ENCODE results near the gene COL21A1.

DNA sequence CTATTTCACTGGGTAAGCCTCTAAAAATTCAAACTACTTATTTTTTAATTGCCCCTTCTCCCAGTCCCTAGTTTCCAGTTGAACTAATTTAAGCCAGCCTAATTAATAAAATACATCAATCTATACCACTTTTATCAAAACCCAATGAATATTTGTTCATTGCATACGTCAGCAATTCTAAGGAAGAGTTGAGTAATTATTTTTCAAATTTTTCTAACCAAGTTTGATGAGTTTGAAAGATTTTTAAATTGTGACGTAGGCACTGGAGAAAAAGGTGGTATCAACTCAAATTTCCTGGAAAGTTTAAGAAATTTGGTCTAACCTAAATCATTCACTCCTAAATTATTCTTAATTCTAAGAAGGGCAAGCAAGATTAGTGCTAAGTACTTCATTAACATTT lies 35.7 kb downstream of the COL21A1 start:
- TF ChIP-seq, protein P1, sequence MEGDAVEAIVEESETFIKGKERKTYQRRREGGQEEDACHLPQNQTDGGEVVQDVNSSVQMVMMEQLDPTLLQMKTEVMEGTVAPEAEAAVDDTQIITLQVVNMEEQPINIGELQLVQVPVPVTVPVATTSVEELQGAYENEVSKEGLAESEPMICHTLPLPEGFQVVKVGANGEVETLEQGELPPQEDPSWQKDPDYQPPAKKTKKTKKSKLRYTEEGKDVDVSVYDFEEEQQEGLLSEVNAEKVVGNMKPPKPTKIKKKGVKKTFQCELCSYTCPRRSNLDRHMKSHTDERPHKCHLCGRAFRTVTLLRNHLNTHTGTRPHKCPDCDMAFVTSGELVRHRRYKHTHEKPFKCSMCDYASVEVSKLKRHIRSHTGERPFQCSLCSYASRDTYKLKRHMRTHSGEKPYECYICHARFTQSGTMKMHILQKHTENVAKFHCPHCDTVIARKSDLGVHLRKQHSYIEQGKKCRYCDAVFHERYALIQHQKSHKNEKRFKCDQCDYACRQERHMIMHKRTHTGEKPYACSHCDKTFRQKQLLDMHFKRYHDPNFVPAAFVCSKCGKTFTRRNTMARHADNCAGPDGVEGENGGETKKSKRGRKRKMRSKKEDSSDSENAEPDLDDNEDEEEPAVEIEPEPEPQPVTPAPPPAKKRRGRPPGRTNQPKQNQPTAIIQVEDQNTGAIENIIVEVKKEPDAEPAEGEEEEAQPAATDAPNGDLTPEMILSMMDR (IDR thresholded peaks at IDR 0.05): no peak
- no peak for TF ChIP-seq TCF7L2 (IDR thresholded peaks at IDR 0.05; ENCODE audit: low read depth, low read length)
- TF ChIP-seq SIN3A (IDR thresholded peaks at IDR 0.05; ENCODE audit: borderline replicate concordance, insufficient read depth, low read depth, low read length): no peak
- TF ChIP-seq, protein P2, sequence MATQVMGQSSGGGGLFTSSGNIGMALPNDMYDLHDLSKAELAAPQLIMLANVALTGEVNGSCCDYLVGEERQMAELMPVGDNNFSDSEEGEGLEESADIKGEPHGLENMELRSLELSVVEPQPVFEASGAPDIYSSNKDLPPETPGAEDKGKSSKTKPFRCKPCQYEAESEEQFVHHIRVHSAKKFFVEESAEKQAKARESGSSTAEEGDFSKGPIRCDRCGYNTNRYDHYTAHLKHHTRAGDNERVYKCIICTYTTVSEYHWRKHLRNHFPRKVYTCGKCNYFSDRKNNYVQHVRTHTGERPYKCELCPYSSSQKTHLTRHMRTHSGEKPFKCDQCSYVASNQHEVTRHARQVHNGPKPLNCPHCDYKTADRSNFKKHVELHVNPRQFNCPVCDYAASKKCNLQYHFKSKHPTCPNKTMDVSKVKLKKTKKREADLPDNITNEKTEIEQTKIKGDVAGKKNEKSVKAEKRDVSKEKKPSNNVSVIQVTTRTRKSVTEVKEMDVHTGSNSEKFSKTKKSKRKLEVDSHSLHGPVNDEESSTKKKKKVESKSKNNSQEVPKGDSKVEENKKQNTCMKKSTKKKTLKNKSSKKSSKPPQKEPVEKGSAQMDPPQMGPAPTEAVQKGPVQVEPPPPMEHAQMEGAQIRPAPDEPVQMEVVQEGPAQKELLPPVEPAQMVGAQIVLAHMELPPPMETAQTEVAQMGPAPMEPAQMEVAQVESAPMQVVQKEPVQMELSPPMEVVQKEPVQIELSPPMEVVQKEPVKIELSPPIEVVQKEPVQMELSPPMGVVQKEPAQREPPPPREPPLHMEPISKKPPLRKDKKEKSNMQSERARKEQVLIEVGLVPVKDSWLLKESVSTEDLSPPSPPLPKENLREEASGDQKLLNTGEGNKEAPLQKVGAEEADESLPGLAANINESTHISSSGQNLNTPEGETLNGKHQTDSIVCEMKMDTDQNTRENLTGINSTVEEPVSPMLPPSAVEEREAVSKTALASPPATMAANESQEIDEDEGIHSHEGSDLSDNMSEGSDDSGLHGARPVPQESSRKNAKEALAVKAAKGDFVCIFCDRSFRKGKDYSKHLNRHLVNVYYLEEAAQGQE (IDR thresholded peaks at IDR 0.05; ENCODE audit: insufficient read depth in 1 of 2, low read depth in 2 of 2, low read length in 1 of 2): no peak

All from Panc1 (cell line).